Trophoblast cell (in vitro differentiated cells and primary cell): ENCODE results near the gene CD248.

Source experiments
- DNase-seq, 2 donors: peaks; one replicate each; pipeline ENCODE4 v3.0.0-alpha.2; 2016
- H2AFZ ChIP-seq: 2 replicates; pipeline ENCODE4 v1.6.1; 2013; ENCODE audit warnings: low read length, moderate library complexity, mild to moderate bottlenecking; ENCODE audit not compliant: insufficient read depth, poor library complexity
- H2AK5ac ChIP-seq: 2 replicates; pipeline ENCODE4 v1.6.1; 2013; ENCODE audit warnings: mild to moderate bottlenecking, low read length
- H2BK120ac ChIP-seq: 2 replicates; pipeline ENCODE4 v1.6.1; 2013; ENCODE audit warnings: low read length, mild to moderate bottlenecking, moderate library complexity; ENCODE audit not compliant: insufficient read depth, poor library complexity
- H2BK12ac ChIP-seq: 2 replicates; pipeline ENCODE4 v1.6.1; 2013; ENCODE audit warnings: mild to moderate bottlenecking, low read length, moderate library complexity
- H2BK5ac ChIP-seq: 2 replicates; pipeline ENCODE4 v1.6.1; 2013; ENCODE audit warnings: low read length, low read depth, moderate library complexity, mild to moderate bottlenecking; ENCODE audit not compliant: poor library complexity
- H3K14ac ChIP-seq: 2 replicates; pipeline ENCODE4 v1.6.1; 2013; ENCODE audit warnings: mild to moderate bottlenecking, low read length
- H3K18ac ChIP-seq: 2 replicates; pipeline ENCODE4 v1.6.1; 2013; ENCODE audit warnings: mild to moderate bottlenecking, low read length
- H3K23ac ChIP-seq: 2 replicates; pipeline ENCODE4 v1.6.1; 2013; ENCODE audit warnings: low read length
- H3K27ac ChIP-seq: 2 replicates; pipeline ENCODE4 v1.5.1; 2013; ENCODE audit warnings: low read depth, mild to moderate bottlenecking, inconsistent platforms, low read length, moderate library complexity
- H3K27me3 ChIP-seq: 2 replicates; pipeline ENCODE4 v1.6.1; 2013; ENCODE audit warnings: inconsistent platforms, mild to moderate bottlenecking, low read length, moderate library complexity; ENCODE audit not compliant: insufficient read depth
- H3K36me3 ChIP-seq, 2 experiments: 1 replicate in 1 of 2; 2 replicates in 1 of 2; pipeline ENCODE4 v1.6.1; 2013; ENCODE audit warnings: low read length in 2 of 2, mild to moderate bottlenecking in 2 of 2, moderate library complexity in 1 of 2; ENCODE audit not compliant: insufficient read depth in 2 of 2, control insufficient read depth in 1 of 2
- H3K4ac ChIP-seq: 2 replicates; pipeline ENCODE4 v1.6.1; 2013; ENCODE audit warnings: low read depth, mild to moderate bottlenecking, low read length, moderate library complexity
- H3K4me1 ChIP-seq, 2 experiments: 1 replicate in 1 of 2; 2 replicates in 1 of 2; pipeline ENCODE4 v1.6.1; 2013; ENCODE audit warnings: low read length in 2 of 2, mild to moderate bottlenecking in 2 of 2, moderate library complexity in 1 of 2; ENCODE audit not compliant: insufficient read depth in 2 of 2, control insufficient read depth in 1 of 2
- H3K4me2 ChIP-seq: 2 replicates; pipeline ENCODE4 v1.6.1; 2013; ENCODE audit warnings: inconsistent platforms, mild to moderate bottlenecking, low read length, moderate library complexity
- H3K4me3 ChIP-seq: 2 replicates; pipeline ENCODE4 v1.5.1; 2013; ENCODE audit warnings: mild to moderate bottlenecking, low read depth, low read length, inconsistent platforms
- H3K79me1 ChIP-seq: one replicate; pipeline ENCODE4 v1.6.1; 2013; ENCODE audit warnings: low read length
- H3K79me2 ChIP-seq: 2 replicates; pipeline ENCODE4 v1.6.1; 2013; ENCODE audit warnings: low read length, mild to moderate bottlenecking; ENCODE audit not compliant: control insufficient read depth, insufficient read depth, poor library complexity
- H3K9ac ChIP-seq: 2 replicates; pipeline ENCODE4 v1.6.1; 2013; ENCODE audit warnings: mild to moderate bottlenecking, low read length
- H3K9me3 ChIP-seq: 2 replicates; pipeline ENCODE4 v1.6.1; 2013; ENCODE audit warnings: low read depth, mild to moderate bottlenecking, control low read depth, inconsistent platforms, low read length; ENCODE audit not compliant: insufficient read depth
- H4K12ac ChIP-seq: 2 replicates; pipeline ENCODE4 v1.6.1; 2013; ENCODE audit warnings: low read depth, mild to moderate bottlenecking, low read length, moderate library complexity
- H4K8ac ChIP-seq: 2 replicates; pipeline ENCODE4 v1.6.1; 2013; ENCODE audit warnings: low read depth, mild to moderate bottlenecking, low read length, moderate library complexity
- H4K91ac ChIP-seq: one replicate; pipeline ENCODE4 v1.6.1; 2013; ENCODE audit warnings: low read depth, mild to moderate bottlenecking, low read length, moderate library complexity
- WGBS: extraction: QIAGEN DNeasy Blood & Tissue Kit; methylation state at CpG from one replicate; pipeline ENCODE4 v1.1.7; 2013; ENCODE audit warnings: missing lambda C conversion rate; ENCODE audit not compliant: insufficient read length, insufficient coverage; ENCODE audit errors: extremely low coverage; 5-methylcytosine and 5-hydroxymethylcytosine counted together

Gene CD248

GRCh38 chr11:66283461-66284105 is 33.3 kb downstream of the CD248 start:
- Histone ChIP-seq H3K4ac (no peak overlapping the region), H4K12ac (no peak overlapping the region), H3K27me3 (no peaks in the 10 kb centered on the region), H2BK120ac (no peak overlapping the region), H3K79me1 (peaks cover 3% of the 10 kb centered on the region), H2BK12ac (no peak overlapping the region), H3K14ac (no peak overlapping the region), H2BK5ac (no peak overlapping the region), H3K23ac (no peak overlapping the region), H4K91ac (no peak overlapping the region), H3K36me3 (peaks cover 27 to 34% of the 10 kb centered on the region in 2 experiments), H3K9me3 (no peaks in the 10 kb centered on the region), H3K4me3 (no peak overlapping the region), H3K9ac (no peak overlapping the region), H3K4me2 (no peak overlapping the region), H2AK5ac (no peak overlapping the region), H3K18ac (no peak overlapping the region), H3K4me1 (peaks cover 8% of the 10 kb centered on the region in 2 experiments), H2AFZ (no peak overlapping the region), H3K79me2 (peaks cover 6% of the 10 kb centered on the region), H4K8ac (no peak overlapping the region), H3K27ac (no peak overlapping the region)
- no CpG with 5 or more reads among the region's 14 CpGs for WGBS
- DNase-seq: no peak

- no peaks in the 10 kb centered on the region for H3K27me3 ChIP-seq
- peaks cover 27 to 31% of the 10 kb centered on the region in 2 experiments for H3K36me3 ChIP-seq
- no peak overlapping the region for H3K4ac ChIP-seq
- no peak overlapping the region for H4K91ac ChIP-seq
- no peak overlapping the region for H2BK120ac ChIP-seq
- H2AFZ ChIP-seq: no peak overlapping the region
- H2BK12ac ChIP-seq: no peak overlapping the region
- no peak overlapping the region for H3K14ac ChIP-seq
- no peaks in the 10 kb centered on the region for H3K79me2 ChIP-seq
- H4K8ac ChIP-seq: no peak overlapping the region
- H4K12ac ChIP-seq: peak overlapping the region; percentile 41
- H2AK5ac ChIP-seq: no peak overlapping the region
- H3K9ac ChIP-seq: no peak overlapping the region
- H3K9me3 ChIP-seq: no peaks in the 10 kb centered on the region
- H3K18ac ChIP-seq: no peak overlapping the region
- H3K23ac ChIP-seq: no peak overlapping the region
- DNase-seq: peak; percentile 97 to 99
- H3K4me1 ChIP-seq: peaks cover 5% of the 10 kb centered on the region in 2 experiments
- no peak overlapping the region for H2BK5ac ChIP-seq
- H3K4me2 ChIP-seq: no peak overlapping the region
- H3K27ac ChIP-seq: no peak overlapping the region
- H3K4me3 ChIP-seq: no peak overlapping the region
- H3K79me1 ChIP-seq: no peaks in the 10 kb centered on the region
- WGBS: no CpG with 5 or more reads among the region's 35 CpGs
These were observed 34.1 kb downstream of the CD248 start for GRCh38 chr11:66282468-66283455.

GRCh38 chr11:66281776-66282467 is 34.9 kb downstream of the CD248 start:
- WGBS: no CpG with 5 or more reads among the region's 20 CpGs
- H2BK120ac ChIP-seq: no peak overlapping the region
- no peaks in the 10 kb centered on the region for H3K9me3 ChIP-seq
- H2AK5ac ChIP-seq: no peak overlapping the region
- no peak overlapping the region for H3K18ac ChIP-seq
- no peak overlapping the region for H4K91ac ChIP-seq
- no peak overlapping the region for H3K4me3 ChIP-seq
- H2AFZ ChIP-seq: no peak overlapping the region
- H3K4me1 ChIP-seq: peaks cover 5 to 7% of the 10 kb centered on the region in 2 experiments
- H3K27me3 ChIP-seq: no peaks in the 10 kb centered on the region
- no peaks in the 10 kb centered on the region for H3K79me2 ChIP-seq
- H4K8ac ChIP-seq: no peak overlapping the region
- H3K4me2 ChIP-seq: no peak overlapping the region
- no peak for DNase-seq
- no peak overlapping the region for H3K27ac ChIP-seq
- peaks cover 26 to 29% of the 10 kb centered on the region in 2 experiments for H3K36me3 ChIP-seq
- H3K14ac ChIP-seq: no peak overlapping the region
- no peak overlapping the region for H3K9ac ChIP-seq
- H3K23ac ChIP-seq: no peak overlapping the region
- H3K4ac ChIP-seq: no peak overlapping the region
- H4K12ac ChIP-seq: no peak overlapping the region
- no peak overlapping the region for H2BK5ac ChIP-seq
- H2BK12ac ChIP-seq: no peak overlapping the region
- H3K79me1 ChIP-seq: no peaks in the 10 kb centered on the region

GRCh38 chr11:66281001-66281400 is 35.8 kb downstream of the CD248 start:
- no peak overlapping the region for H3K9ac ChIP-seq
- H3K4ac ChIP-seq: no peak overlapping the region
- H3K23ac ChIP-seq: no peak overlapping the region
- H4K8ac ChIP-seq: no peak overlapping the region
- H3K9me3 ChIP-seq: no peaks in the 10 kb centered on the region
- no peaks in the 10 kb centered on the region for H3K27me3 ChIP-seq
- H3K36me3 ChIP-seq: peaks cover 26 to 28% of the 10 kb centered on the region in 2 experiments
- no peaks in the 10 kb centered on the region for H3K79me1 ChIP-seq
- no peak overlapping the region for H3K18ac ChIP-seq
- peaks cover 5 to 7% of the 10 kb centered on the region in 2 experiments for H3K4me1 ChIP-seq
- H3K4me3 ChIP-seq: no peak overlapping the region
- H2BK120ac ChIP-seq: no peak overlapping the region
- no peak overlapping the region for H4K91ac ChIP-seq
- H2BK5ac ChIP-seq: no peak overlapping the region
- DNase-seq: peak in 1 of 2 donors; percentile 60
- no CpG with 5 or more reads among the region's 6 CpGs for WGBS
- H3K79me2 ChIP-seq: no peaks in the 10 kb centered on the region
- no peak overlapping the region for H2BK12ac ChIP-seq
- H2AFZ ChIP-seq: no peak overlapping the region
- no peak overlapping the region for H3K27ac ChIP-seq
- H3K4me2 ChIP-seq: no peak overlapping the region
- no peak overlapping the region for H4K12ac ChIP-seq
- no peak overlapping the region for H3K14ac ChIP-seq
- H2AK5ac ChIP-seq: no peak overlapping the region
